HepG2 (cell line): ENCODE results near the gene PEAR1. TPM values are rescaled to one million over a fixed set of nuclear protein-coding genes. Genes with fewer than 3 reads are reported as not detected.
A peak's percentile ranks its signal among the peaks of the same experiment; 100 is the strongest.

Experiments used
- BCL6 ChIP-seq: IDR thresholded peaks from 2 replicates; pipeline ENCODE4 v1.6.1; 2016; ENCODE audit warnings: missing genetic modification reagents, missing compliant biosample characterization
- FOXA3 ChIP-seq: IDR thresholded peaks from 2 replicates; pipeline ENCODE4 v1.6.1; 2016; ENCODE audit warnings: missing genetic modification reagents, missing compliant biosample characterization
- FOXJ3 ChIP-seq: sonication (generic); formaldehyde crosslinking; IDR thresholded peaks from 2 replicates; pipeline ENCODE4 v1.4.0; 2020; ENCODE audit warnings: missing genetic modification reagents, mild to moderate bottlenecking, borderline replicate concordance
- KLF16 ChIP-seq, 2 experiments: sonication (generic) in 1 of 2; formaldehyde crosslinking in 1 of 2; IDR thresholded peaks; 2 replicates each; pipeline versions ENCODE4 v1.6.1 to v1.8.0; 2016 to 2023; ENCODE audit warnings: missing genetic modification reagents in 2 of 2, missing compliant biosample characterization in 1 of 2
- MED13 ChIP-seq: sonication (generic); formaldehyde crosslinking; IDR thresholded peaks from 2 replicates; pipeline ENCODE4 v1.5.0; 2020; ENCODE audit warnings: missing genetic modification reagents
- MEF2D ChIP-seq: sonication (generic); formaldehyde crosslinking; IDR thresholded peaks from 2 replicates; pipeline ENCODE4 v1.5.1; 2020; ENCODE audit warnings: mild to moderate bottlenecking, missing genetic modification reagents
- ONECUT2 ChIP-seq: sonication (generic); formaldehyde crosslinking; IDR thresholded peaks from 2 replicates; pipeline ENCODE4 v1.4.0; 2020; ENCODE audit warnings: missing genetic modification reagents
- RAD21 ChIP-seq: fragments of 450-650 bp; formaldehyde crosslinking; IDR thresholded peaks from 2 replicates; pipeline ENCODE4 v1.5.0; 2020; ENCODE audit warnings: mild to moderate bottlenecking
- SP140L ChIP-seq: sonication (generic); formaldehyde crosslinking; IDR thresholded peaks from 2 replicates; pipeline ENCODE4 v1.4.0; 2020; ENCODE audit warnings: missing genetic modification reagents, borderline replicate concordance
- U2AF2 ChIP-seq: fragments of 200-400 bp; formaldehyde crosslinking; IDR thresholded peaks from 2 replicates; pipeline ENCODE4 v1.6.1; 2017; ENCODE audit warnings: low read depth, mild to moderate bottlenecking, low read length
- WIZ ChIP-seq: sonication (generic); formaldehyde crosslinking; IDR thresholded peaks from 2 replicates; pipeline ENCODE4 v1.5.1; 2020; ENCODE audit warnings: mild to moderate bottlenecking, missing genetic modification reagents
- YY1 ChIP-seq: IDR thresholded peaks from 2 replicates; pipeline ENCODE4 v1.6.1; 2011; ENCODE audit warnings: low read length, low read depth, moderate library complexity, mild to moderate bottlenecking; ENCODE audit not compliant: insufficient read depth, insufficient replicate concordance
- ZBTB1 ChIP-seq: sonication (generic); formaldehyde crosslinking; IDR thresholded peaks from 2 replicates; pipeline ENCODE4 v1.4.0; 2020; ENCODE audit warnings: missing genetic modification reagents, borderline replicate concordance
- ZNF530 ChIP-seq: sonication (generic); formaldehyde crosslinking; IDR thresholded peaks from 2 replicates; pipeline ENCODE4 v1.5.0; 2020; ENCODE audit warnings: low read depth, mild to moderate bottlenecking, missing genetic modification reagents
- ZNF556 ChIP-seq: sonication (generic); formaldehyde crosslinking; IDR thresholded peaks from 2 replicates; pipeline ENCODE4 v1.4.0; 2020; ENCODE audit warnings: mild to moderate bottlenecking, missing genetic modification reagents, borderline replicate concordance
- ZNF773 ChIP-seq: sonication (generic); formaldehyde crosslinking; IDR thresholded peaks from 2 replicates; pipeline ENCODE4 v1.4.0; 2020; ENCODE audit warnings: missing genetic modification reagents, borderline replicate concordance
- polyA plus RNA-seq, 8 experiments: library from polyadenylated mRNA; depleted of rRNA in 3 of 8; stranded (reverse) in 7 of 8; unstranded in 1 of 8; fragments of >200 nt; fragmentation: Illumina TruSeq in 4 of 8; extraction: Trizol in 4 of 8; gene quantifications; 2 replicates each; pipeline versions ENCODE4 v1.2.1 to v1.2.3, GENCODE V29; 2011 to 2016; ENCODE audit warnings: low read depth in 4 of 8, missing spikeins in 1 of 8, mixed read lengths in 1 of 8; ENCODE audit not compliant: insufficient read depth in 1 of 8
- total RNA-seq, 5 experiments: library from RNA; depleted of rRNA; stranded (reverse); fragments of >200 nt; fragmentation: Illumina TruSeq; extraction: Trizol; gene quantifications; 2 replicates each; pipeline ENCODE4 v1.2.3, GENCODE V29; 2016; ENCODE audit warnings: low read depth in 1 of 5
- TF ChIP-seq, protein P1 (sequence below): sonication (generic); formaldehyde crosslinking; IDR thresholded peaks from 2 replicates; pipeline ENCODE4 v1.4.0; 2020; ENCODE audit warnings: missing genetic modification reagents, low read depth, mild to moderate bottlenecking, borderline replicate concordance
- TF ChIP-seq, protein P2 (sequence below): sonication (generic); formaldehyde crosslinking; IDR thresholded peaks from 2 replicates; pipeline ENCODE4 v1.9.0; 2021; ENCODE audit warnings: missing genetic modification reagents, borderline replicate concordance
- TF ChIP-seq, protein P3 (sequence below): sonication (generic); formaldehyde crosslinking; conservative IDR thresholded peaks from 2 replicates; pipeline ENCODE4 v1.8.0; 2022; ENCODE audit warnings: mild to moderate bottlenecking, moderate library complexity, missing genetic modification reagents
- TF ChIP-seq, protein P4 (sequence below): IDR thresholded peaks from 2 replicates; pipeline ENCODE4 v1.6.1; 2016; ENCODE audit warnings: missing compliant biosample characterization, missing genetic modification reagents, borderline replicate concordance
- TF ChIP-seq, protein P5 (sequence below): sonication (generic); formaldehyde crosslinking; IDR thresholded peaks from 2 replicates; pipeline ENCODE4 v1.5.1; 2020; ENCODE audit warnings: mild to moderate bottlenecking, missing genetic modification reagents, moderate library complexity
- TF ChIP-seq, protein P6 (sequence below): IDR thresholded peaks from 2 replicates; pipeline ENCODE4 v1.6.1; 2018; ENCODE audit warnings: missing genetic modification reagents, mild to moderate bottlenecking, missing compliant biosample characterization

Gene PEAR1
- total and polyA plus RNA-seq, 2 of the 13 experiments (the other 11 are each of a cell fraction or from before 2014, with no cell fraction given): 0.27 to 0.41 TPM

DNA sequence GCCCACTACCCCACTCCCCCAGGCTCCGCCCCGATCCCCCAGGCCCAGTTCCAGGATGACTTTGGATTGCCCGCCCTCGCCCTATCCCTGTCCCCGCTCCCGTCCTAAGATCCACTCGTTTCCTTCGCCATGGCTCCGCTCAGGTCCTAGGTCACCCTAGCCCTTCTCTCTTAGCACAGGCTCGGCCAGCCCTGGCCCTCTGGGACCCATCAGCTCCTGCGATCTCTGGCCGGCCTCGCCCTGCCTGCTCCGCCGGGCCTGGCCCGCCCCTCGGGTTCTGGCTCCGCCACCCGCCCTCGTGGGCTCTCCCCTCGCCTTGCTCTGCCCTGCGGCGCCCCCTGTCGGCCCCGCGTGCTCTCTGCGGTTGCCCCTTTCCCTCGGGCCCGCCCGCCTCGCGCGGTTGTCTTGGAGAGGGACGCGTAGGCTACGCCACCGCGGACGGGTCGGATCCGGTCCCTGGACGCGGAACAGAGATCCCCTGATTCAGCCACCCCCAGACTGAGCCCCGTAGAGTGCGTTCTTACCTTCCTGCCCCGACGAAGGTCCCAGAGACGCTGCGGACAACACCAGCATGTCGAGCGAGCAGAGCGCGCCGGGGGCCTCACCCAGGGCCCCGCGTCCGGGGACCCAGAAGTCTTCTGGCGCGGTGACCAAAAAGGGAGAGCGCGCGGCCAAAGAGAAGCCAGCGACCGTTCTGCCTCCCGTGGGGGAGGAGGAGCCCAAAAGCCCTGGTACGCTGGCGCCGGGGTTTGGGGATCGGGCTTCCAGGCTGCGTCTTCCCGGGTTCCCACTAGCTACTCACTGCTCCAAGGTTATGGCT lies 26.9 kb downstream of the PEAR1 start, which contains the start of gene LRRC71 (continued):
- TF ChIP-seq ZNF556 (no peak), RAD21 (CRISPR knock-in tag) (peak; percentile 91), WIZ (CRISPR knock-in tag) (no peak), ZNF530 (CRISPR knock-in tag) (no peak), FOXJ3 (CRISPR knock-in tag) (no peak), FOXA3 (CRISPR knock-in tag) (no peak), SP140L (CRISPR knock-in tag) (no peak), MED13 (CRISPR knock-in tag) (no peak), KLF16 (CRISPR knock-in tag; IDR thresholded peaks at IDR 0.05) (no peak), ZBTB1 (CRISPR knock-in tag) (no peak), ONECUT2 (CRISPR knock-in tag) (no peak), ZNF773 (CRISPR knock-in tag) (no peak), U2AF2 (no peak), BCL6 (CRISPR knock-in tag) (0 out of 2 replicates have a peak, but pooled peaks have one; percentile 23), YY1 (no peak), MEF2D (no peak)
- TF ChIP-seq, protein P1, sequence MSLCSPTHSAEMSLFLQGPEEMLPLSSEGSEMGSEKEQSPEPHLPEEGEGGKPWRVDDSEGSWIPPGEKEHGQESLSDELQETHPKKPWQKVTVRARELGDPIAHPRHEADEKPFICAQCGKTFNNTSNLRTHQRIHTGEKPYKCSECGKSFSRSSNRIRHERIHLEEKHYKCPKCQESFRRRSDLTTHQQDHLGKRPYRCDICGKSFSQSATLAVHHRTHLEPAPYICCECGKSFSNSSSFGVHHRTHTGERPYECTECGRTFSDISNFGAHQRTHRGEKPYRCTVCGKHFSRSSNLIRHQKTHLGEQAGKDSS (CRISPR knock-in tag): peak; percentile 50; the same call in 1 of the 2 replicates
- TF ChIP-seq, protein P2, sequence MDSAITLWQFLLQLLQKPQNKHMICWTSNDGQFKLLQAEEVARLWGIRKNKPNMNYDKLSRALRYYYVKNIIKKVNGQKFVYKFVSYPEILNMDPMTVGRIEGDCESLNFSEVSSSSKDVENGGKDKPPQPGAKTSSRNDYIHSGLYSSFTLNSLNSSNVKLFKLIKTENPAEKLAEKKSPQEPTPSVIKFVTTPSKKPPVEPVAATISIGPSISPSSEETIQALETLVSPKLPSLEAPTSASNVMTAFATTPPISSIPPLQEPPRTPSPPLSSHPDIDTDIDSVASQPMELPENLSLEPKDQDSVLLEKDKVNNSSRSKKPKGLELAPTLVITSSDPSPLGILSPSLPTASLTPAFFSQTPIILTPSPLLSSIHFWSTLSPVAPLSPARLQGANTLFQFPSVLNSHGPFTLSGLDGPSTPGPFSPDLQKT (CRISPR knock-in tag): no peak
- TF ChIP-seq, protein P3, sequence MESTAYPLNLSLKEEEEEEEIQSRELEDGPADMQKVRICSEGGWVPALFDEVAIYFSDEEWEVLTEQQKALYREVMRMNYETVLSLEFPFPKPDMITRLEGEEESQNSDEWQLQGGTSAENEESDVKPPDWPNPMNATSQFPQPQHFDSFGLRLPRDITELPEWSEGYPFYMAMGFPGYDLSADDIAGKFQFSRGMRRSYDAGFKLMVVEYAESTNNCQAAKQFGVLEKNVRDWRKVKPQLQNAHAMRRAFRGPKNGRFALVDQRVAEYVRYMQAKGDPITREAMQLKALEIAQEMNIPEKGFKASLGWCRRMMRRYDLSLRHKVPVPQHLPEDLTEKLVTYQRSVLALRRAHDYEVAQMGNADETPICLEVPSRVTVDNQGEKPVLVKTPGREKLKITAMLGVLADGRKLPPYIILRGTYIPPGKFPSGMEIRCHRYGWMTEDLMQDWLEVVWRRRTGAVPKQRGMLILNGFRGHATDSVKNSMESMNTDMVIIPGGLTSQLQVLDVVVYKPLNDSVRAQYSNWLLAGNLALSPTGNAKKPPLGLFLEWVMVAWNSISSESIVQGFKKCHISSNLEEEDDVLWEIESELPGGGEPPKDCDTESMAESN (CRISPR knock-in tag): 0 out of 2 replicates have a peak, but pooled peaks have one; percentile 46
- TF ChIP-seq, protein P4, sequence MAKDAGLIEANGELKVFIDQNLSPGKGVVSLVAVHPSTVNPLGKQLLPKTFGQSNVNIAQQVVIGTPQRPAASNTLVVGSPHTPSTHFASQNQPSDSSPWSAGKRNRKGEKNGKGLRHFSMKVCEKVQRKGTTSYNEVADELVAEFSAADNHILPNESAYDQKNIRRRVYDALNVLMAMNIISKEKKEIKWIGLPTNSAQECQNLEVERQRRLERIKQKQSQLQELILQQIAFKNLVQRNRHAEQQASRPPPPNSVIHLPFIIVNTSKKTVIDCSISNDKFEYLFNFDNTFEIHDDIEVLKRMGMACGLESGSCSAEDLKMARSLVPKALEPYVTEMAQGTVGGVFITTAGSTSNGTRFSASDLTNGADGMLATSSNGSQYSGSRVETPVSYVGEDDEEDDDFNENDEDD (CRISPR knock-in tag): peak; percentile 34; the same call in 1 of the 2 replicates
- TF ChIP-seq, protein P5, sequence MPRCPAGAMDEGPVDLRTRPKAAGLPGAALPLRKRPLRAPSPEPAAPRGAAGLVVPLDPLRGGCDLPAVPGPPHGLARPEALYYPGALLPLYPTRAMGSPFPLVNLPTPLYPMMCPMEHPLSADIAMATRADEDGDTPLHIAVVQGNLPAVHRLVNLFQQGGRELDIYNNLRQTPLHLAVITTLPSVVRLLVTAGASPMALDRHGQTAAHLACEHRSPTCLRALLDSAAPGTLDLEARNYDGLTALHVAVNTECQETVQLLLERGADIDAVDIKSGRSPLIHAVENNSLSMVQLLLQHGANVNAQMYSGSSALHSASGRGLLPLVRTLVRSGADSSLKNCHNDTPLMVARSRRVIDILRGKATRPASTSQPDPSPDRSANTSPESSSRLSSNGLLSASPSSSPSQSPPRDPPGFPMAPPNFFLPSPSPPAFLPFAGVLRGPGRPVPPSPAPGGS (CRISPR knock-in tag): no peak
- TF ChIP-seq, protein P6, sequence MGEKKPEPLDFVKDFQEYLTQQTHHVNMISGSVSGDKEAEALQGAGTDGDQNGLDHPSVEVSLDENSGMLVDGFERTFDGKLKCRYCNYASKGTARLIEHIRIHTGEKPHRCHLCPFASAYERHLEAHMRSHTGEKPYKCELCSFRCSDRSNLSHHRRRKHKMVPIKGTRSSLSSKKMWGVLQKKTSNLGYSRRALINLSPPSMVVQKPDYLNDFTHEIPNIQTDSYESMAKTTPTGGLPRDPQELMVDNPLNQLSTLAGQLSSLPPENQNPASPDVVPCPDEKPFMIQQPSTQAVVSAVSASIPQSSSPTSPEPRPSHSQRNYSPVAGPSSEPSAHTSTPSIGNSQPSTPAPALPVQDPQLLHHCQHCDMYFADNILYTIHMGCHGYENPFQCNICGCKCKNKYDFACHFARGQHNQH (CRISPR knock-in tag): no peak
